Sciatic nerve (tissue), 2 donors: ENCODE data around the gene GABRB2. TPM values are rescaled to one million over a fixed set of nuclear protein-coding genes. Genes with fewer than 3 reads are reported as not detected.

Source experiments
- ATAC-seq: fragments of 200-7000 bp; cut with Tn5 transposase; one replicate; pipeline ENCODE4 v1.9.1; 2020; ENCODE audit warnings: mild to moderate bottlenecking, moderate library complexity
- DNase-seq: peaks from one replicate; pipeline ENCODE4 v3.0.0-alpha.2; 2020; ENCODE audit warnings: low spot score
- intact Hi-C: fragments of 100-400 bp; cut with DNase I; formaldehyde crosslinking; loops from one replicate; pipeline ENCODE4 v1.14.2; 2022
- total RNA-seq: library from RNA; stranded (reverse); fragmentation: NEBNext Ultra II Directional; extraction: Animal tissue kit (Norgen Biotek cat#: 25700); gene quantifications from one replicate; pipeline ENCODE4 v1.2.1, GENCODE V29; 2021
- donor health status: DM: no; HTN: no; CAD: no.
- donor health status: DM: no; HTN: no; CAD: no.

Gene GABRB2
- total RNA-seq, 1 donor from 2014 or later = 0.13 TPM

GRCh38 chr5:161498531-161498930, 48.0 kb downstream of the GABRB2 start:
- intact Hi-C loops = no loop called here
- ATAC-seq (no peak), DNase-seq (no peak)

- intact Hi-C loops = no loop called here
- no peak for DNase-seq
- ATAC-seq = no peak
Observed at GRCh38 chr5:161483721-161484120, 62.8 kb downstream of the GABRB2 start.

GRCh38 chr5:161481922-161482321, 64.6 kb downstream of the GABRB2 start:
- no peak for DNase-seq
- no peak for ATAC-seq
- intact Hi-C loops = no loop called here

GRCh38 chr5:161471211-161471950, 75.1 kb downstream of the GABRB2 start:
- DNase-seq = no peak
- intact Hi-C loops = no loop called here
- ATAC-seq = no peak

- ATAC-seq (no peak), DNase-seq (no peak)
- intact Hi-C loops = no loop called here
Observed at GRCh38 chr5:161467703-161468102, 78.8 kb downstream of the GABRB2 start.

GRCh38 chr5:161460741-161461140, 85.8 kb downstream of the GABRB2 start:
- ATAC-seq (no peak), DNase-seq (no peak)
- intact Hi-C loops = no loop called here

- intact Hi-C loops = no loop called here
- ATAC-seq = no peak
- DNase-seq = no peak
Observed at GRCh38 chr5:161446655-161447054, 99.9 kb downstream of the GABRB2 start.

GRCh38 chr5:161442471-161442870, 104.1 kb downstream of the GABRB2 start:
- DNase-seq (no peak), ATAC-seq (no peak)
- intact Hi-C loops = no loop called here

- ATAC-seq (no peak), DNase-seq (no peak)
- intact Hi-C loops = no loop called here
Observed at GRCh38 chr5:161432798-161433197, 113.7 kb downstream of the GABRB2 start.

- intact Hi-C loops = no loop called here
- ATAC-seq (no peak), DNase-seq (no peak)
Observed at GRCh38 chr5:161431963-161432362, 114.6 kb downstream of the GABRB2 start.

- intact Hi-C loops = no loop called here
- ATAC-seq (no peak), DNase-seq (no peak)
Observed at GRCh38 chr5:161421067-161421466, 125.5 kb downstream of the GABRB2 start.

- intact Hi-C loops = no loop called here
Observed at GRCh38 chr5:161420521-161420920, 126.0 kb downstream of the GABRB2 start.

GRCh38 chr5:161414896-161415295, 131.6 kb downstream of the GABRB2 start:
- intact Hi-C loops = no loop called here
- DNase-seq = no peak
- ATAC-seq = no peak

More at GRCh38 chr5:161420521-161420920, 126.0 kb downstream of the GABRB2 start:
- ATAC-seq = no peak
- no peak for DNase-seq

GRCh38 chr5:161414037-161414436, 132.5 kb downstream of the GABRB2 start:
- ATAC-seq (no peak), DNase-seq (no peak)
- intact Hi-C loops = no loop called here

GRCh38 chr5:161412792-161413191, 133.7 kb downstream of the GABRB2 start:
- DNase-seq (no peak), ATAC-seq (no peak)
- intact Hi-C loops = no loop called here

GRCh38 chr5:161411156-161411555, 135.4 kb downstream of the GABRB2 start:
- DNase-seq = no peak
- intact Hi-C loops = no loop called here
- ATAC-seq = no peak

GRCh38 chr5:161410640-161411039, 135.9 kb downstream of the GABRB2 start:
- ATAC-seq (no peak), DNase-seq (no peak)
- intact Hi-C loops = no loop called here

- ATAC-seq = no peak
Observed at GRCh38 chr5:161409471-161409870, 137.1 kb downstream of the GABRB2 start.

GRCh38 chr5:161406880-161407279, 139.6 kb downstream of the GABRB2 start:
- no peak for DNase-seq
- intact Hi-C loops = no loop called here
- no peak for ATAC-seq

More at GRCh38 chr5:161409471-161409870, 137.1 kb downstream of the GABRB2 start:
- DNase-seq = no peak
- intact Hi-C loops = no loop called here

GRCh38 chr5:161403996-161404395, 142.5 kb downstream of the GABRB2 start:
- no peak for ATAC-seq
- DNase-seq = no peak
- intact Hi-C loops = no loop called here

GRCh38 chr5:161403121-161403520, 143.4 kb downstream of the GABRB2 start:
- intact Hi-C loops = no loop called here
- ATAC-seq = no peak
- no peak for DNase-seq
